Measurements from ENCODE around the gene SF3A2.

DNA sequence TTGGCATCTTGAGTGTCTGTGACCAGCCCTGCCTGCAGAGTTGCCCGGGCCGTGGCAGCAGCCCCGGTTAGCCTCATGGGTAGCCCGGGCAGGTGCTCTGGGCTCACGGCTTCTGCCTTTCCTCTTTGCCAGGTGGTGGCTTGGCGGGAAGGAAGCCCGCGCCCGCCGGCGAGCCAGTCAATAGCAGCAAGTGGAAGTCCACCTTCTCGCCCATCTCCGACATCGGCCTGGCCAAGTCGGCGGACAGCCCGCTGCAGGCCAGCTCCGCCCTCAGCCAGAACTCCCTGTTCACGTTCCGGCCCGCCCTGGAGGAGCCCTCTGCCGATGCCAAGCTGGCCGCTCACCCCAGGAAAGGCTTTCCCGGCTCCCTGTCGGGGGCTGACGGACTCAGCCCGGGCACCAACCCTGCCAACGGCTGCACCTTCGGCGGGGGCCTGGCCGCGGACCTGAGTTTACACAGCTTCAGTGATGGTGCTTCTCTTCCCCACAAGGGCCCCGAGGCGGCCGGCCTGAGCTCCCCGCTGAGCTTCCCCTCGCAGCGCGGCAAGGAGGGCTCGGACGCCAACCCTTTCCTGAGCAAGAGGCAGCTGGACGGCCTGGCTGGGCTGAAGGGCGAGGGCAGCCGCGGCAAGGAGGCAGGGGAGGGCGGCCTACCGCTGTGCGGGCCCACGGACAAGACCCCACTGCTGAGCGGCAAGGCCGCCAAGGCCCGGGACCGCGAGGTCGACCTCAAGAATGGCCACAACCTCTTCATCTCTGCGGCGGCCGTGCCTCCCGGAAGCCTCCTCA lies 10.4 kb upstream of the SF3A2 start:
- no peak for TF ChIP-seq TCF4 (CRISPR knock-in tag; IDR thresholded peaks at IDR 0.05; ENCODE audit: borderline replicate concordance)
- TF ChIP-seq, protein P1, sequence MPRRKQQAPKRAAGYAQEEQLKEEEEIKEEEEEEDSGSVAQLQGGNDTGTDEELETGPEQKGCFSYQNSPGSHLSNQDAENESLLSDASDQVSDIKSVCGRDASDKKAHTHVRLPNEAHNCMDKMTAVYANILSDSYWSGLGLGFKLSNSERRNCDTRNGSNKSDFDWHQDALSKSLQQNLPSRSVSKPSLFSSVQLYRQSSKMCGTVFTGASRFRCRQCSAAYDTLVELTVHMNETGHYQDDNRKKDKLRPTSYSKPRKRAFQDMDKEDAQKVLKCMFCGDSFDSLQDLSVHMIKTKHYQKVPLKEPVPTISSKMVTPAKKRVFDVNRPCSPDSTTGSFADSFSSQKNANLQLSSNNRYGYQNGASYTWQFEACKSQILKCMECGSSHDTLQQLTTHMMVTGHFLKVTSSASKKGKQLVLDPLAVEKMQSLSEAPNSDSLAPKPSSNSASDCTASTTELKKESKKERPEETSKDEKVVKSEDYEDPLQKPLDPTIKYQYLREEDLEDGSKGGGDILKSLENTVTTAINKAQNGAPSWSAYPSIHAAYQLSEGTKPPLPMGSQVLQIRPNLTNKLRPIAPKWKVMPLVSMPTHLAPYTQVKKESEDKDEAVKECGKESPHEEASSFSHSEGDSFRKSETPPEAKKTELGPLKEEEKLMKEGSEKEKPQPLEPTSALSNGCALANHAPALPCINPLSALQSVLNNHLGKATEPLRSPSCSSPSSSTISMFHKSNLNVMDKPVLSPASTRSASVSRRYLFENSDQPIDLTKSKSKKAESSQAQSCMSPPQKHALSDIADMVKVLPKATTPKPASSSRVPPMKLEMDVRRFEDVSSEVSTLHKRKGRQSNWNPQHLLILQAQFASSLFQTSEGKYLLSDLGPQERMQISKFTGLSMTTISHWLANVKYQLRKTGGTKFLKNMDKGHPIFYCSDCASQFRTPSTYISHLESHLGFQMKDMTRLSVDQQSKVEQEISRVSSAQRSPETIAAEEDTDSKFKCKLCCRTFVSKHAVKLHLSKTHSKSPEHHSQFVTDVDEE (CRISPR knock-in tag; IDR thresholded peaks at IDR 0.05): no peak
- TF ChIP-seq ZC3H10 (CRISPR knock-in tag; IDR thresholded peaks at IDR 0.05): no peak
- TF ChIP-seq ARNTL (CRISPR knock-in tag; IDR thresholded peaks at IDR 0.05; ENCODE audit: borderline replicate concordance, low read depth): no peak
- TF ChIP-seq RARB (CRISPR knock-in tag; IDR thresholded peaks at IDR 0.05): no peak
- TF ChIP-seq, protein P2, sequence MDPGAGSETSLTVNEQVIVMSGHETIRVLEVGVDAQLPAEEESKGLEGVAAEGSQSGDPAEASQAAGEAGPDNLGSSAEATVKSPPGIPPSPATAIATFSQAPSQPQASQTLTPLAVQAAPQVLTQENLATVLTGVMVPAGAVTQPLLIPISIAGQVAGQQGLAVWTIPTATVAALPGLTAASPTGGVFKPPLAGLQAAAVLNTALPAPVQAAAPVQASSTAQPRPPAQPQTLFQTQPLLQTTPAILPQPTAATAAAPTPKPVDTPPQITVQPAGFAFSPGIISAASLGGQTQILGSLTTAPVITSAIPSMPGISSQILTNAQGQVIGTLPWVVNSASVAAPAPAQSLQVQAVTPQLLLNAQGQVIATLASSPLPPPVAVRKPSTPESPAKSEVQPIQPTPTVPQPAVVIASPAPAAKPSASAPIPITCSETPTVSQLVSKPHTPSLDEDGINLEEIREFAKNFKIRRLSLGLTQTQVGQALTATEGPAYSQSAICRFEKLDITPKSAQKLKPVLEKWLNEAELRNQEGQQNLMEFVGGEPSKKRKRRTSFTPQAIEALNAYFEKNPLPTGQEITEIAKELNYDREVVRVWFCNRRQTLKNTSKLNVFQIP (CRISPR knock-in tag; IDR thresholded peaks at IDR 0.05; ENCODE audit: borderline replicate concordance, low read depth): no peak
- TF ChIP-seq ZFP3 (CRISPR knock-in tag; IDR thresholded peaks at IDR 0.05): no peak
- TF ChIP-seq TOX (CRISPR knock-in tag; IDR thresholded peaks at IDR 0.05; ENCODE audit: borderline replicate concordance): no peak
- TF ChIP-seq ESRRG (CRISPR knock-in tag; IDR thresholded peaks at IDR 0.05): no peak
- no peak for TF ChIP-seq ZFP30 (CRISPR knock-in tag; IDR thresholded peaks at IDR 0.05)
- TF ChIP-seq CSDC2 (CRISPR knock-in tag; IDR thresholded peaks at IDR 0.05): no peak
- TF ChIP-seq ISL1 (CRISPR knock-in tag; IDR thresholded peaks at IDR 0.05): no peak
- TF ChIP-seq, protein P3, sequence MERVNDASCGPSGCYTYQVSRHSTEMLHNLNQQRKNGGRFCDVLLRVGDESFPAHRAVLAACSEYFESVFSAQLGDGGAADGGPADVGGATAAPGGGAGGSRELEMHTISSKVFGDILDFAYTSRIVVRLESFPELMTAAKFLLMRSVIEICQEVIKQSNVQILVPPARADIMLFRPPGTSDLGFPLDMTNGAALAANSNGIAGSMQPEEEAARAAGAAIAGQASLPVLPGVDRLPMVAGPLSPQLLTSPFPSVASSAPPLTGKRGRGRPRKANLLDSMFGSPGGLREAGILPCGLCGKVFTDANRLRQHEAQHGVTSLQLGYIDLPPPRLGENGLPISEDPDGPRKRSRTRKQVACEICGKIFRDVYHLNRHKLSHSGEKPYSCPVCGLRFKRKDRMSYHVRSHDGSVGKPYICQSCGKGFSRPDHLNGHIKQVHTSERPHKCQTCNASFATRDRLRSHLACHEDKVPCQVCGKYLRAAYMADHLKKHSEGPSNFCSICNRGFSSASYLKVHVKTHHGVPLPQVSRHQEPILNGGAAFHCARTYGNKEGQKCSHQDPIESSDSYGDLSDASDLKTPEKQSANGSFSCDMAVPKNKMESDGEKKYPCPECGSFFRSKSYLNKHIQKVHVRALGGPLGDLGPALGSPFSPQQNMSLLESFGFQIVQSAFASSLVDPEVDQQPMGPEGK (CRISPR knock-in tag; IDR thresholded peaks at IDR 0.05; ENCODE audit: borderline replicate concordance): no peak
- TF ChIP-seq GLIS3 (CRISPR knock-in tag; IDR thresholded peaks at IDR 0.05): no peak
